H1 (cell line): Measurements from ENCODE around the gene GP1BB. TPM values are rescaled to one million over a fixed set of nuclear protein-coding genes. Genes with fewer than 3 reads are reported as not detected.

ENCODE experiments used
- KDM1A ChIP-seq: fragments of 200-600, 300-600 bp; sonication (generic); IDR thresholded peaks from 2 replicates; pipeline ENCODE4 v1.7.1; 2016; ENCODE audit warnings: mild to moderate bottlenecking, low read length, borderline replicate concordance
- polyA plus RNA-seq, 7 experiments: library from polyadenylated mRNA; depleted of rRNA in 3 of 7; stranded (reverse) in 5 of 7; unstranded in 2 of 7; fragments of >200 nt in 5 of 7; fragments of 200-250 nt in 2 of 7; gene quantifications; 1 replicate in 5 of 7; 2 replicates in 1 of 7; 4 replicates in 1 of 7; pipeline versions ENCODE4 v1.2.1 to v1.2.3, GENCODE V29; 2011 to 2013; ENCODE audit warnings: missing spikeins in 2 of 7, mixed read lengths in 2 of 7
- total RNA-seq: library from RNA; stranded (reverse); fragmentation: NEBNext Ultra II Directional; extraction: Animal tissue kit (Norgen Biotek cat#: 25700); gene quantifications from 2 replicates; pipeline ENCODE4 v1.2.1, GENCODE V29; 2021

The GP1BB gene
- total and polyA plus RNA-seq, 2 of the 8 experiments (the other 6 are each of a cell fraction or from before 2014, with no cell fraction given), result 0.36 TPM; not detected in 1

DNA sequence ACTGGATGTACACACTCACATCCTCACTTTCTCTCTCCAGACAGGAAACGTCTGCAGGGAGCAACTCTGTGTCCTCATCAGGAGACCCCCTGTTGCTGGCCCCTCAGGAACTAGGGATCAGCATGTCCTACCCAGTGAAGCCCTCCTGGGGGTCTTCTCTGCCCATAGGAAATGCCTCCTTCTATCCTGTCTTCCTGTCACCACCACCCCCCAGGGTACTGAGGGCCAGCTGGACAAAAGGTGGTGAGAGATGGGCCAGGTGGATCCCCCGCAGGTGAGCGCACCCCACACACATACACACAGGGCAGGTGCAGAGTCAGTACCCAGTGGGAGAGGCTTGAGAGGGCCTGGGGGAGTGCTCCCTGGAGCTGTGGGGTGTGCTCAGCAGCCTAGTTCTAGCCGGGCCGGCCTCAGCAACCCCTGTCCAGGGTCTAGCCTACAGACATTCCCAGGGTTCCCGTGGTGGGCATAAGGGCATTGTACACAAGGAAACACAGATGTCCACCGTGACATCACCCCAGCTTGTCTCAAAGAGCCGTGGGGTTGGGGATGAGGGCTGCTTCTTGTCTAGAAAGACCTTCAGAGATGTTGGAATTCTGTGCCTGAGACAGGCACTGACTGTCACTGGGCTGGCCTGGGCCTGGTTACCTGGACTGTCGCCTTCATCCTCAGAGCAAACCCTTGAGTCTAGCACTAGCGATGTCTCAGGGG is 9.2 kb downstream of the GP1BB start (continued):
- TF ChIP-seq KDM1A, result no peak
- TF ChIP-seq, all 59 proteins: peak for 0
